DND-41 (cell line): ENCODE measurements around the gene LYST.

ENCODE experiments used
- ATAC-seq: fragments of 200-7000 bp; cut with Tn5 transposase; 3 replicates; pipeline ENCODE4 v1.9.1; 2021; ENCODE audit warnings: low read depth; ENCODE audit not compliant: insufficient read depth
- DNase-seq: peaks from one replicate; pipeline ENCODE4 v3.0.0-alpha.2; 2020
- H2AFZ ChIP-seq: 2 replicates; pipeline ENCODE4 v1.6.0; 2012; ENCODE audit warnings: low read depth, low read length
- H3K27ac ChIP-seq: 2 replicates; pipeline ENCODE4 v1.5.1; 2012; ENCODE audit warnings: low read length, inconsistent platforms
- H3K27me3 ChIP-seq: fragments of 200-600 bp; sonication (generic); 2 replicates; pipeline ENCODE4 v1.6.0; 2012; ENCODE audit warnings: low read length, mild to moderate bottlenecking, inconsistent platforms; ENCODE audit not compliant: insufficient read depth, poor library complexity
- H3K36me3 ChIP-seq: 2 replicates; pipeline ENCODE4 v1.5.1; 2012; ENCODE audit warnings: low read length, inconsistent platforms; ENCODE audit not compliant: insufficient read depth
- H3K4me1 ChIP-seq: 2 replicates; pipeline ENCODE4 v1.5.1; 2012; ENCODE audit warnings: mild to moderate bottlenecking, low read length; ENCODE audit not compliant: insufficient read depth
- H3K4me2 ChIP-seq: 2 replicates; pipeline ENCODE4 v1.6.0; 2012; ENCODE audit warnings: mild to moderate bottlenecking, moderate library complexity, low read length, inconsistent platforms; ENCODE audit not compliant: insufficient read depth
- H3K4me3 ChIP-seq, 2 experiments: fragments of 200-600 bp in 1 of 2; shearing (Covaris generic) in 1 of 2; 2 replicates each; pipeline ENCODE4 v1.5.1; 2012 to 2016; ENCODE audit warnings: inconsistent platforms in 2 of 2, low read length in 2 of 2, mild to moderate bottlenecking in 2 of 2, low read depth in 1 of 2, moderate library complexity in 1 of 2
- H3K79me2 ChIP-seq: 2 replicates; pipeline ENCODE4 v1.6.0; 2012; ENCODE audit warnings: low read length, inconsistent platforms; ENCODE audit not compliant: insufficient read depth
- H3K9ac ChIP-seq: 2 replicates; pipeline ENCODE4 v1.6.0; 2012; ENCODE audit warnings: low read depth, mild to moderate bottlenecking, inconsistent platforms, low read length, moderate library complexity
- H3K9me3 ChIP-seq: 2 replicates; pipeline ENCODE4 v1.5.1; 2012; ENCODE audit warnings: low read length, moderate library complexity, mild to moderate bottlenecking, inconsistent platforms; ENCODE audit not compliant: insufficient read depth, severe bottlenecking
- H4K20me1 ChIP-seq: 2 replicates; pipeline ENCODE4 v1.6.0; 2012; ENCODE audit warnings: low read length; ENCODE audit not compliant: insufficient read depth
- CTCF ChIP-seq: IDR thresholded peaks from 2 replicates; pipeline ENCODE4 v1.5.1; 2012; ENCODE audit warnings: borderline replicate concordance, low read length, moderate library complexity, mild to moderate bottlenecking; ENCODE audit not compliant: poor library complexity, severe bottlenecking; ENCODE audit errors: extremely low read depth
- EZH2 ChIP-seq: IDR thresholded peaks from 3 replicates; pipeline ENCODE4 v1.6.1; 2012; ENCODE audit warnings: borderline replicate concordance, low read depth, mild to moderate bottlenecking, moderate library complexity, low read length, inconsistent platforms; ENCODE audit not compliant: severe bottlenecking

Gene LYST

GRCh38 chr1:235742914-235743599, 123.6 kb downstream of the LYST start:
- Histone ChIP-seq H3K4me2 (no peak overlapping the region), H2AFZ (no peak overlapping the region), H3K4me3 (no peak overlapping the region), H4K20me1 (no peaks in the 10 kb centered on the region), H3K27me3 (no peaks in the 10 kb centered on the region), H3K9ac (no peak overlapping the region), H3K79me2 (no peaks in the 10 kb centered on the region), H3K27ac (no peak overlapping the region), H3K36me3 (no peaks in the 10 kb centered on the region), H3K9me3 (no peaks in the 10 kb centered on the region), H3K4me1 (no peaks in the 10 kb centered on the region)
- no peak for DNase-seq
- TF ChIP-seq CTCF (no peak), EZH2 (no peak)
- no peak for ATAC-seq

GRCh38 chr1:235741294-235741693, 125.4 kb downstream of the LYST start:
- no peaks in the 10 kb centered on the region for H4K20me1 ChIP-seq
- no peaks in the 10 kb centered on the region for H3K9me3 ChIP-seq
- no peak overlapping the region for H3K4me2 ChIP-seq
- no peak for DNase-seq
- no peak for ATAC-seq
- H3K9ac ChIP-seq, result no peak overlapping the region
- H3K4me1 ChIP-seq, result no peaks in the 10 kb centered on the region
- H3K36me3 ChIP-seq, result no peaks in the 10 kb centered on the region
- no peak for TF ChIP-seq EZH2
- no peak for TF ChIP-seq CTCF
- no peak overlapping the region for H2AFZ ChIP-seq
- no peak overlapping the region for H3K27ac ChIP-seq
- H3K79me2 ChIP-seq, result no peaks in the 10 kb centered on the region
- no peaks in the 10 kb centered on the region for H3K27me3 ChIP-seq
- no peak overlapping the region for H3K4me3 ChIP-seq

GRCh38 chr1:235739631-235740030, 127.1 kb downstream of the LYST start:
- Histone ChIP-seq H3K27ac (no peak overlapping the region), H3K4me1 (no peaks in the 10 kb centered on the region)
- ATAC-seq, result no peak

More at GRCh38 chr1:235739631-235740030, 127.1 kb downstream of the LYST start:
- TF ChIP-seq EZH2 (no peak), CTCF (no peak)
- Histone ChIP-seq H3K4me3 (no peak overlapping the region), H3K27me3 (no peaks in the 10 kb centered on the region), H3K79me2 (no peaks in the 10 kb centered on the region), H4K20me1 (no peaks in the 10 kb centered on the region), H3K9ac (no peak overlapping the region), H3K9me3 (no peaks in the 10 kb centered on the region), H2AFZ (no peak overlapping the region), H3K36me3 (no peaks in the 10 kb centered on the region), H3K4me2 (no peak overlapping the region)
- no peak for DNase-seq
